GM23338 (cell line): ENCODE measurements around the gene CMC4. TPM values are rescaled to one million over a fixed set of nuclear protein-coding genes. Genes with fewer than 3 reads are reported as not detected.

Experiments
- ATAC-seq: fragments of 200-7000 bp; cut with Tn5 transposase; 3 replicates; pipeline ENCODE4 v1.9.1; 2020
- DNase-seq: peaks from one replicate; pipeline ENCODE4 v3.0.0-alpha.2; 2015; ENCODE audit warnings: low spot score
- H2AFZ ChIP-seq: fragments of 200-600 bp; sonication (generic); 2 replicates; pipeline ENCODE4 v1.8.0; 2016; ENCODE audit warnings: antibody characterized with exemption, mild to moderate bottlenecking, moderate library complexity
- H3F3A ChIP-seq: fragments of 200-600 bp; sonication (generic); replicated peaks from 2 replicates; pipeline ENCODE4 v1.8.0; 2017; ENCODE audit warnings: antibody characterized with exemption, mixed run types, low read depth
- H3K27ac ChIP-seq: fragments of 200-600 bp; sonication (generic); 2 replicates; pipeline ENCODE4 v1.6.1; 2016; ENCODE audit warnings: low read depth
- H3K27me3 ChIP-seq: fragments of 200-600 bp; sonication (generic); 2 replicates; pipeline ENCODE4 v1.8.0; 2016; ENCODE audit warnings: mild to moderate bottlenecking, mixed run types, moderate library complexity; ENCODE audit not compliant: insufficient read depth
- H3K36me3 ChIP-seq: fragments of 200-600 bp; sonication (generic); 2 replicates; pipeline ENCODE4 v1.8.0; 2016; ENCODE audit warnings: mild to moderate bottlenecking; ENCODE audit not compliant: insufficient read depth
- H3K4me1 ChIP-seq: fragments of 200-600 bp; sonication (generic); 2 replicates; pipeline ENCODE4 v1.8.0; 2016; ENCODE audit warnings: mild to moderate bottlenecking, moderate library complexity; ENCODE audit not compliant: insufficient read depth
- H3K4me2 ChIP-seq: fragments of 200-600 bp; sonication (generic); 2 replicates; pipeline ENCODE4 v1.7.1; 2017; ENCODE audit warnings: mixed run types
- H3K4me3 ChIP-seq: fragments of 200-600 bp; sonication (generic); 2 replicates; pipeline ENCODE4 v1.6.1; 2016; ENCODE audit warnings: mixed run types
- H3K79me2 ChIP-seq: fragments of 200-600 bp; sonication (generic); replicated peaks from 2 replicates; pipeline ENCODE4 v1.8.0; 2017; ENCODE audit warnings: mild to moderate bottlenecking; ENCODE audit not compliant: insufficient read depth
- H3K9me2 ChIP-seq: fragments of 200-600 bp; sonication (generic); 2 replicates; pipeline ENCODE4 v1.8.0; 2017; ENCODE audit not compliant: insufficient read depth
- H4K20me1 ChIP-seq: fragments of 200-600 bp; sonication (generic); replicated peaks from 2 replicates; pipeline ENCODE4 v1.8.0; 2017; ENCODE audit warnings: mild to moderate bottlenecking; ENCODE audit not compliant: insufficient read depth
- H3K27ac Mint-ChIP-seq: 2 replicates; pipeline ENCODE4 v1.8.0; 2020; ENCODE audit warnings: inconsistent platforms, mild to moderate bottlenecking, moderate library complexity, mixed read lengths
- H3K27me3 Mint-ChIP-seq: 3 replicates; pipeline ENCODE4 v1.8.0; 2022; ENCODE audit warnings: low read depth, mild to moderate bottlenecking, moderate library complexity, mixed read lengths, inconsistent platforms; ENCODE audit not compliant: insufficient read depth, poor library complexity
- H3K36me3 Mint-ChIP-seq: 3 replicates; pipeline ENCODE4 v1.8.0; 2021; ENCODE audit warnings: low read depth, mild to moderate bottlenecking, inconsistent platforms, moderate library complexity, mixed read lengths
- H3K4me1 Mint-ChIP-seq: 3 replicates; pipeline ENCODE4 v1.8.0; 2020; ENCODE audit warnings: mild to moderate bottlenecking, inconsistent platforms, mixed read lengths
- H3K4me3 Mint-ChIP-seq: 3 replicates; pipeline ENCODE4 v1.8.0; 2021; ENCODE audit warnings: moderate library complexity, mild to moderate bottlenecking, inconsistent platforms, mixed read lengths
- H3K9me3 Mint-ChIP-seq: 3 replicates; pipeline ENCODE4 v1.8.0; 2020; ENCODE audit warnings: moderate library complexity, mild to moderate bottlenecking, inconsistent platforms, mixed read lengths
- CREB1 ChIP-seq: fragments of 250-450 bp; sonication (Bioruptor Pico); IDR thresholded peaks from 2 replicates; pipeline ENCODE4 v1.5.0; 2020; ENCODE audit warnings: low read depth, mild to moderate bottlenecking, moderate library complexity
- CTCF ChIP-seq, 2 experiments: fragments of 200-600 bp in 1 of 2; sonication (generic) in 1 of 2; conservative IDR thresholded peaks; 2 replicates each; pipeline versions ENCODE4 v1.5.1 to v1.6.1; 2016 to 2017; ENCODE audit warnings: antibody characterized with exemption in 2 of 2, low read depth in 2 of 2, mild to moderate bottlenecking in 2 of 2, moderate library complexity in 1 of 2
- NANOG ChIP-seq: IDR thresholded peaks from 2 replicates; pipeline ENCODE4 v1.6.1; 2016; ENCODE audit warnings: antibody characterized with exemption, borderline replicate concordance
- REST ChIP-seq: IDR thresholded peaks from one replicate; pipeline ENCODE4 v1.6.1; 2018; ENCODE audit warnings: antibody characterized with exemption; ENCODE audit not compliant: unreplicated experiment
- STAT1 ChIP-seq: IDR thresholded peaks from one replicate; pipeline ENCODE4 v1.6.1; 2016; ENCODE audit warnings: antibody characterized with exemption; ENCODE audit not compliant: unreplicated experiment
- ZNF331 ChIP-seq: fragments of 250-450 bp; sonication (Bioruptor Pico); IDR thresholded peaks from 2 replicates; pipeline ENCODE4 v1.5.0; 2020; ENCODE audit warnings: low read depth, mild to moderate bottlenecking, moderate library complexity
- ZNF462 ChIP-seq: fragments of 250-450 bp; sonication (Bioruptor Pico); IDR thresholded peaks from 2 replicates; pipeline ENCODE4 v1.5.0; 2020; ENCODE audit warnings: mild to moderate bottlenecking, moderate library complexity
- polyA plus RNA-seq: library from polyadenylated mRNA; unstranded; fragments of >200 nt; fragmentation: Nextera tagmentation; extraction: Ambion mirVana; gene quantifications from 2 replicates; pipeline ENCODE4 v1.2.1, GENCODE V29; 2016
- total RNA-seq: library from RNA; depleted of rRNA; stranded (reverse); fragments of >200 nt; shearing (Covaris generic); gene quantifications from 2 replicates; pipeline ENCODE4 v1.2.3, GENCODE V29; 2014

The CMC4 gene
- total and polyA plus RNA-seq, 2 experiments from 2014 or later, result 9.9 to 16.3 TPM

GRCh38 chrX:155056471-155056870 is 14.5 kb downstream of the CMC4 start:
- no peak for ATAC-seq
- peaks cover 2% of the 10 kb centered on the region for H3K27me3 Mint-ChIP-seq
- Histone ChIP-seq H3F3A (no peaks in the 10 kb centered on the region), H2AFZ (no peak overlapping the region), H3K4me1 (no peaks in the 10 kb centered on the region), H3K4me2 (no peak overlapping the region), H4K20me1 (no peaks in the 10 kb centered on the region), H3K27me3 (no peaks in the 10 kb centered on the region), H3K27ac (no peak overlapping the region), H3K79me2 (no peaks in the 10 kb centered on the region), H3K4me3 (no peak overlapping the region), H3K9me2 (no peaks in the 10 kb centered on the region), H3K36me3 (no peaks in the 10 kb centered on the region; the same call in 1 of the 2 replicates)
- no peaks in the 10 kb centered on the region for H3K4me1 Mint-ChIP-seq
- TF ChIP-seq NANOG (no peak), ZNF462 (CRISPR knock-in tag) (no peak), ZNF331 (CRISPR knock-in tag) (no peak), CTCF (conservative IDR thresholded peaks at IDR 0.05; ENCODE audit: low read depth in 2 of 2) (no peak), CREB1 (CRISPR knock-in tag) (no peak), REST (no peak), STAT1 (no peak)
- no peak for DNase-seq
- 0 out of 3 replicates have a peak, but pooled peaks cover 8% of the 10 kb centered on the region for H3K36me3 Mint-ChIP-seq
- H3K27ac Mint-ChIP-seq, result no peak overlapping the region
- no peaks in the 10 kb centered on the region for H3K9me3 Mint-ChIP-seq
- no peak overlapping the region for H3K4me3 Mint-ChIP-seq
